ENCODE results near the gene MAGOHB. TPM values are rescaled to one million over a fixed set of nuclear protein-coding genes. Genes with fewer than 3 reads are reported as not detected.
A peak's percentile ranks its signal among the peaks of the same experiment; 100 is the strongest.
"Not testable (repeated sequence)": the region's sequence is repeated elsewhere in the genome, so short reads cannot be mapped to it uniquely, and the experiment has no call there.

Gene MAGOHB
- total RNA-seq, 1 experiment from 2014 or later = 22.5 TPM

DNA sequence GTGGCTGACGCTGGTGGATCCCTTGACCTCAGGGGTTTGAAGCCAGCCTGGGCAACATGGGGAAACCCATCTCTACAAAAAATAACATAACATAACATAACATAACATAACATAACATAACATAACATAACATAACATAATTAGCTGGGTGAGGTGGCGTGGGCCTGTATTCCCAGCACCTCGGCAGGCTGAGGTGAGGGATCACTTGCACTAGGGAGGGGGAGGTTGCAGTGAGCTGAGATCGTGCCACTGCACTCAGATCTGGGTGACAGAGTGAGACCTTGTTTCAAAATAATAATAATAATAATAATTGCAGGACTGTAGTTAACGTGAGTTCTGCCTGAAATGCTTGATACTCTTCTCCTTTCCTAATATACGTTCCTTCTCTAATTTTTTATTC is 1.3 kb downstream of the MAGOHB start:
- no peaks in the 10 kb centered on the region for H3K9me3 ChIP-seq (ENCODE audit: control insufficient read depth, insufficient read depth, low read depth, low read length)

DNA sequence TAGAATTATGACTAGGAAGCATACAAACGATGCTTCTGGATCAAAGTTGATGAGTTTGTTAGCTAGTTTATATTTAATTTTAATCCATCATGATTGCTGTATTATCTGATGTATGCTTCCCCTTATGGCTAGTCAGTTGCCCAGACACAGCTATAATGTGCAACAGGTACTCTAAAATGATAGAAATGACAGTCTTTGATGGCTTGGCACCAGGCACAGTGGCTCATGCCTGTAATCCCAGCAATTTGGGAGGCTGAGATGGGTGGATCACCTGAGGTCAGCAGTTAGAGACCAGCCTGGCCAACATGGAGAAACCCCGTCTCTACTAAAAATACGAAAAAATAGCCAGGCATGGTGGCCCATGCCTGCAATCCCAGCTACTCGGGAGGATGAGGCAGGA is 2.2 kb downstream of the MAGOHB start:
- peaks cover 27% of the 10 kb centered on the region for H3K36me3 ChIP-seq (ENCODE audit: control insufficient read depth, insufficient read depth, low read length)
- H3K27ac ChIP-seq (ENCODE audit: low read length); H3K4me3 ChIP-seq (ENCODE audit: low read depth in 2 of 2, low read length in 2 of 2); H3K9me3 ChIP-seq (ENCODE audit: control insufficient read depth, insufficient read depth, low read depth, low read length); BruUV-seq (replicated peaks); H3K4me1 ChIP-seq (ENCODE audit: control insufficient read depth, insufficient read depth, low read length); DNase-seq (ENCODE audit: low read depth, low spot score); H3K27me3 ChIP-seq (ENCODE audit: control insufficient read depth, insufficient read depth, low read length); in situ Hi-C loops (cut with HindIII; ENCODE audit: low pct_unique_long_range_greater_than_20kb, low sequenced_read_pairs); ATAC-seq: not testable (repeated sequence)
- CTCF ChIA-PET = interaction anchor here (0.7 kb wide), 1 partner anchor 45 kb away, joined by 12 read pairs; no protein-coding TSS in a partner anchor
- intact Hi-C loops (cut with micrococcal nuclease; ENCODE audit: unreplicated experiment) = loop anchor here (10.0 kb wide), 1 partner anchor 144 kb away; no protein-coding TSS in a partner anchor
- POLR2A ChIA-PET = interaction anchor here (0.6 kb wide), 1 partner anchor 75 kb away, joined by 3 read pairs; no protein-coding TSS in a partner anchor

More for the DNA sequence above, 1.3 kb downstream of the MAGOHB start:
- Histone ChIP-seq H3K27me3 (ENCODE audit: control insufficient read depth, insufficient read depth, low read length) (no peaks in the 10 kb centered on the region), H3K4me3 (ENCODE audit: low read depth in 2 of 2, low read length in 2 of 2) (peak overlapping the region in 1 of 2 experiments; percentile 91; a peak in 2 of 4 replicates), H3K36me3 (ENCODE audit: control insufficient read depth, insufficient read depth, low read length) (peaks cover 22% of the 10 kb centered on the region), H3K27ac (ENCODE audit: low read length) (peak overlapping the region; percentile 92; the same call in 1 of the 2 replicates), H3K4me1 (ENCODE audit: control insufficient read depth, insufficient read depth, low read length) (no peaks in the 10 kb centered on the region; the same call in 1 of the 2 replicates)
- intact Hi-C loops (cut with micrococcal nuclease; ENCODE audit: unreplicated experiment) = loop anchor here (10.0 kb wide), 1 partner anchor 143 kb away; no protein-coding TSS in a partner anchor
- DNase-seq (ENCODE audit: low read depth, low spot score) (no peak), ATAC-seq (no peak)
- TF ChIP-seq, protein P1, sequence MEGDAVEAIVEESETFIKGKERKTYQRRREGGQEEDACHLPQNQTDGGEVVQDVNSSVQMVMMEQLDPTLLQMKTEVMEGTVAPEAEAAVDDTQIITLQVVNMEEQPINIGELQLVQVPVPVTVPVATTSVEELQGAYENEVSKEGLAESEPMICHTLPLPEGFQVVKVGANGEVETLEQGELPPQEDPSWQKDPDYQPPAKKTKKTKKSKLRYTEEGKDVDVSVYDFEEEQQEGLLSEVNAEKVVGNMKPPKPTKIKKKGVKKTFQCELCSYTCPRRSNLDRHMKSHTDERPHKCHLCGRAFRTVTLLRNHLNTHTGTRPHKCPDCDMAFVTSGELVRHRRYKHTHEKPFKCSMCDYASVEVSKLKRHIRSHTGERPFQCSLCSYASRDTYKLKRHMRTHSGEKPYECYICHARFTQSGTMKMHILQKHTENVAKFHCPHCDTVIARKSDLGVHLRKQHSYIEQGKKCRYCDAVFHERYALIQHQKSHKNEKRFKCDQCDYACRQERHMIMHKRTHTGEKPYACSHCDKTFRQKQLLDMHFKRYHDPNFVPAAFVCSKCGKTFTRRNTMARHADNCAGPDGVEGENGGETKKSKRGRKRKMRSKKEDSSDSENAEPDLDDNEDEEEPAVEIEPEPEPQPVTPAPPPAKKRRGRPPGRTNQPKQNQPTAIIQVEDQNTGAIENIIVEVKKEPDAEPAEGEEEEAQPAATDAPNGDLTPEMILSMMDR (IDR thresholded peaks at IDR 0.05) = no peak
- TF ChIP-seq, protein P2, sequence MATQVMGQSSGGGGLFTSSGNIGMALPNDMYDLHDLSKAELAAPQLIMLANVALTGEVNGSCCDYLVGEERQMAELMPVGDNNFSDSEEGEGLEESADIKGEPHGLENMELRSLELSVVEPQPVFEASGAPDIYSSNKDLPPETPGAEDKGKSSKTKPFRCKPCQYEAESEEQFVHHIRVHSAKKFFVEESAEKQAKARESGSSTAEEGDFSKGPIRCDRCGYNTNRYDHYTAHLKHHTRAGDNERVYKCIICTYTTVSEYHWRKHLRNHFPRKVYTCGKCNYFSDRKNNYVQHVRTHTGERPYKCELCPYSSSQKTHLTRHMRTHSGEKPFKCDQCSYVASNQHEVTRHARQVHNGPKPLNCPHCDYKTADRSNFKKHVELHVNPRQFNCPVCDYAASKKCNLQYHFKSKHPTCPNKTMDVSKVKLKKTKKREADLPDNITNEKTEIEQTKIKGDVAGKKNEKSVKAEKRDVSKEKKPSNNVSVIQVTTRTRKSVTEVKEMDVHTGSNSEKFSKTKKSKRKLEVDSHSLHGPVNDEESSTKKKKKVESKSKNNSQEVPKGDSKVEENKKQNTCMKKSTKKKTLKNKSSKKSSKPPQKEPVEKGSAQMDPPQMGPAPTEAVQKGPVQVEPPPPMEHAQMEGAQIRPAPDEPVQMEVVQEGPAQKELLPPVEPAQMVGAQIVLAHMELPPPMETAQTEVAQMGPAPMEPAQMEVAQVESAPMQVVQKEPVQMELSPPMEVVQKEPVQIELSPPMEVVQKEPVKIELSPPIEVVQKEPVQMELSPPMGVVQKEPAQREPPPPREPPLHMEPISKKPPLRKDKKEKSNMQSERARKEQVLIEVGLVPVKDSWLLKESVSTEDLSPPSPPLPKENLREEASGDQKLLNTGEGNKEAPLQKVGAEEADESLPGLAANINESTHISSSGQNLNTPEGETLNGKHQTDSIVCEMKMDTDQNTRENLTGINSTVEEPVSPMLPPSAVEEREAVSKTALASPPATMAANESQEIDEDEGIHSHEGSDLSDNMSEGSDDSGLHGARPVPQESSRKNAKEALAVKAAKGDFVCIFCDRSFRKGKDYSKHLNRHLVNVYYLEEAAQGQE (IDR thresholded peaks at IDR 0.05; ENCODE audit: insufficient read depth in 1 of 2, low read depth in 2 of 2, low read length in 1 of 2) = no peak
- TF ChIP-seq SIN3A (IDR thresholded peaks at IDR 0.05; ENCODE audit: borderline replicate concordance, insufficient read depth, low read depth, low read length) = no peak
- TF ChIP-seq TCF7L2 (IDR thresholded peaks at IDR 0.05; ENCODE audit: low read depth, low read length) = no peak
- TF ChIP-seq POLR2AphosphoS5 (IDR thresholded peaks at IDR 0.05; ENCODE audit: low read depth, low read length) = no peak
- CTCF ChIA-PET = no interaction called here
- POLR2A ChIA-PET = no interaction called here
- BruUV-seq (replicated peaks) = no TSS peak
- in situ Hi-C loops (cut with HindIII; ENCODE audit: low pct_unique_long_range_greater_than_20kb, low sequenced_read_pairs) = no loop called here

DNA sequence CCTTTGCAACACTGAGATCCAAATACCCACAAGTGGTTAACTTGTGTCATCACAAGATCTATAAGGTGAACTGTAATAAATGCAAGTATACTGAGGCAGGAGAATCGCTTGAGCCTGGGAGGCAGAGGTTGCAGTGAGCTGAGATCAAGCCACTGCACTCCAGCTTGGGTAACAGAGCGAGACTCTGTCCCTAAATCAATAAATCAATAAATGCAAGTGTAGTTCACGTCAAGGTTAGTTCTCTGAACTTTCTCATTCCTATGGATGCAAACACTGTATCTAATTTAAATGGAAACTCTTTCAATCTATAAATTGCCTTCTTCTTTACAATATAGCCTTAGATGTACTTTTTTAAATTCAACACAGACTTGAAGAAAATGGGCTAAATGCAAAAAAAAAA is 3.2 kb downstream of the MAGOHB start:
- ChIA-PET POLR2A (no interaction called here), CTCF (no interaction called here)
- TF ChIP-seq, protein P1 (IDR thresholded peaks at IDR 0.05) = no peak
- TF ChIP-seq POLR2AphosphoS5 (IDR thresholded peaks at IDR 0.05; ENCODE audit: low read depth, low read length) = no peak
- TF ChIP-seq, protein P2 (IDR thresholded peaks at IDR 0.05; ENCODE audit: insufficient read depth in 1 of 2, low read depth in 2 of 2, low read length in 1 of 2) = no peak
- TF ChIP-seq TCF7L2 (IDR thresholded peaks at IDR 0.05; ENCODE audit: low read depth, low read length) = no peak
- TF ChIP-seq SIN3A (IDR thresholded peaks at IDR 0.05; ENCODE audit: borderline replicate concordance, insufficient read depth, low read depth, low read length) = no peak
- H3K4me1 ChIP-seq (ENCODE audit: control insufficient read depth, insufficient read depth, low read length) = no peaks in the 10 kb centered on the region; the same call in 1 of the 2 replicates
- no peak for ATAC-seq
- H3K9me3 ChIP-seq (ENCODE audit: control insufficient read depth, insufficient read depth, low read depth, low read length) = no peaks in the 10 kb centered on the region
- peaks cover 27% of the 10 kb centered on the region for H3K36me3 ChIP-seq (ENCODE audit: control insufficient read depth, insufficient read depth, low read length)
- H3K27ac ChIP-seq (ENCODE audit: low read length) = no peak overlapping the region
- no peak for DNase-seq (ENCODE audit: low read depth, low spot score)
- H3K4me3 ChIP-seq (ENCODE audit: low read depth in 2 of 2, low read length in 2 of 2) = no peak overlapping the region
- intact Hi-C loops (cut with micrococcal nuclease; ENCODE audit: unreplicated experiment) (loop anchor here (10.0 kb wide), 1 partner anchor 145 kb away; no protein-coding TSS in a partner anchor), in situ Hi-C loops (cut with HindIII; ENCODE audit: low pct_unique_long_range_greater_than_20kb, low sequenced_read_pairs) (no loop called here)
- no TSS peak for BruUV-seq (replicated peaks)
- H3K27me3 ChIP-seq (ENCODE audit: control insufficient read depth, insufficient read depth, low read length) = no peaks in the 10 kb centered on the region
